ENCODE results near the gene CORIN. TPM values are rescaled to one million over a fixed set of nuclear protein-coding genes. Genes with fewer than 3 reads are reported as not detected.
"Not testable (repeated sequence)": the region's sequence is repeated elsewhere in the genome, so short reads cannot be mapped to it uniquely, and the experiment has no call there.

The CORIN gene
- total and polyA plus RNA-seq, 7 experiments from 2014 or later = 0.07 to 0.19 (median 0.08) TPM; not detected in 4

DNA sequence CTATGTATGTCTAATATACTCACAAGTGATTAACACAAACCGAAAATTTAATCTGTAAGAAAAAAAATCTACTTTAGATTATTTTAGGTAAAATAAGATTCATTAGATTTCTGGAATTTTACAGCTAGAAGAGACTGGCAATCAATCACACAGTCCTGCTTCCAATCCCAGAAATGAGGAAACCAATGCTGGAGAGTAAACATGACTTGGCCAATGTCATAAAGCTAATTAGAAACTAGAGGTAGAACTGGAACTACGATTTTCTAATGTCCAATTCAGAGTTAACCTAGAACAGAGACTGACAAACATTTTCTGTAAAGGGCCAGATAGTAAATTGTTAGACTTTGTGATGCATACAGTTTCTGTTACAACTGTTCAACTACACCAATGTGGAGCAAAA lies 123.6 kb downstream of the CORIN start:
- H3K9me3 Mint-ChIP-seq = peaks cover 0 to 4% (median 0%) of the 10 kb centered on the region in 11 donors
- no peak for DNase-seq
- intact Hi-C loops (cut with micrococcal nuclease) = no loop called here
- Histone ChIP-seq H3K9me3 (ENCODE audit: control insufficient read depth in 2 of 3, low read length in 3 of 3) (no peaks in the 10 kb centered on the region), H3K4me1 (ENCODE audit: control insufficient read depth in 2 of 2, insufficient read depth in 2 of 2, low read length in 2 of 2) (no peaks in the 10 kb centered on the region), H3K27ac (ENCODE audit: low read depth, low read length) (no peak overlapping the region), H3K36me3 (ENCODE audit: control insufficient read depth in 2 of 3, insufficient read depth in 3 of 3, low read length in 3 of 3) (no peaks in the 10 kb centered on the region), H3K27me3 (ENCODE audit: control insufficient read depth in 2 of 2, insufficient read depth in 2 of 2, low read length in 2 of 2) (peaks cover 0 to 4% of the 10 kb centered on the region in 2 donors), H3K4me3 (ENCODE audit: low read length) (no peak overlapping the region)
- H3K4me3 Mint-ChIP-seq = no peak overlapping the region
- ATAC-seq = no peak
- ChIA-PET POLR2A (no interaction called here), CTCF (no interaction called here)
- H3K27ac Mint-ChIP-seq = no peak overlapping the region
- H3K4me1 Mint-ChIP-seq = no peaks in the 10 kb centered on the region
- H3K36me3 Mint-ChIP-seq = no peaks in the 10 kb centered on the region
- peaks cover 28 to 63% (median 46%) of the 10 kb centered on the region in 5 donors for H3K27me3 Mint-ChIP-seq

GRCh38 chr4:47713129-47713834 lies 124.6 kb downstream of the CORIN start:
- no peaks in the 10 kb centered on the region for H3K36me3 Mint-ChIP-seq
- DNase-seq = no peak
- no peaks in the 10 kb centered on the region for H3K4me1 ChIP-seq (ENCODE audit: control insufficient read depth in 2 of 2, insufficient read depth in 2 of 2, low read length in 2 of 2)
- CTCF ChIA-PET = no interaction called here
- no peaks in the 10 kb centered on the region for H3K36me3 ChIP-seq (ENCODE audit: control insufficient read depth in 2 of 3, insufficient read depth in 3 of 3, low read length in 3 of 3)
- no peak for ATAC-seq
- H3K27me3 ChIP-seq (ENCODE audit: control insufficient read depth in 2 of 2, insufficient read depth in 2 of 2, low read length in 2 of 2) = peaks cover 0 to 4% of the 10 kb centered on the region in 2 donors
- peaks cover 20 to 58% (median 44%) of the 10 kb centered on the region in 5 donors for H3K27me3 Mint-ChIP-seq
- intact Hi-C loops (cut with micrococcal nuclease) = no loop called here
- POLR2A ChIA-PET = no interaction called here
- no peak overlapping the region for H3K4me3 ChIP-seq (ENCODE audit: low read length)
- H3K9me3 ChIP-seq (ENCODE audit: control insufficient read depth in 2 of 3, low read length in 3 of 3) = no peaks in the 10 kb centered on the region
- H3K4me3 Mint-ChIP-seq = no peak overlapping the region
- H3K27ac ChIP-seq (ENCODE audit: low read depth, low read length) = no peak overlapping the region
- no peaks in the 10 kb centered on the region for H3K4me1 Mint-ChIP-seq
- no peak overlapping the region for H3K27ac Mint-ChIP-seq
- H3K9me3 Mint-ChIP-seq = peaks cover 0 to 4% (median 0%) of the 10 kb centered on the region in 11 donors

DNA sequence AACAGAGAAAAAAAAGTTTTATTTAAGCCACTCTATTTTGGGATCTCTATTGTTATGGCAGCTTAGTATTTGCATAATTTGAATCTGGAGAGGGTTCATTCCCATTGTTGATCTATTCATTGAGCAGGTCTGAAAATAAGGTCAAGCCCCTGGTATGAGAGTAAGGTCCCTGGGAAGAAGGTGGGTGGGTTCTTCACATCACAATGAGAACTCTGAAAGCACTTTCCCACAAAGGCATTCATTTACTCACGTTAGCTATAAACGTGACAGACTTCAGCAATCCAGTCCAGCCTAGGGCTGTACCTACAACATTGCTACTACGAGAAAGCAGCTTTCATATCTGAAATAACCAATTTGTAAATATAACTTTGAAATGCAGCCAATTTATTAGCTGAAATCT lies 126.2 kb downstream of the CORIN start:
- no peak for DNase-seq
- Mint-ChIP-seq H3K9me3 (peaks cover 0 to 3% (median 0%) of the 10 kb centered on the region in 11 donors), H3K4me1 (no peaks in the 10 kb centered on the region), H3K27me3 (peaks cover 20 to 47% (median 37%) of the 10 kb centered on the region in 5 donors), H3K27ac (no peak overlapping the region), H3K4me3 (no peak overlapping the region), H3K36me3 (no peaks in the 10 kb centered on the region)
- ATAC-seq = no peak
- ChIA-PET POLR2A (no interaction called here), CTCF (no interaction called here)
- H3K9me3 ChIP-seq (ENCODE audit: control insufficient read depth in 2 of 3, low read length in 3 of 3) = no peaks in the 10 kb centered on the region
- H3K4me1 ChIP-seq (ENCODE audit: control insufficient read depth in 2 of 2, insufficient read depth in 2 of 2, low read length in 2 of 2) = no peaks in the 10 kb centered on the region
- H3K4me3 ChIP-seq (ENCODE audit: low read length) = no peak overlapping the region
- intact Hi-C loops (cut with micrococcal nuclease) = no loop called here
- H3K27ac ChIP-seq (ENCODE audit: low read depth, low read length) = no peak overlapping the region
- H3K36me3 ChIP-seq (ENCODE audit: control insufficient read depth in 2 of 3, insufficient read depth in 3 of 3, low read length in 3 of 3) = no peaks in the 10 kb centered on the region
- H3K27me3 ChIP-seq (ENCODE audit: control insufficient read depth in 2 of 2, insufficient read depth in 2 of 2, low read length in 2 of 2) = peaks cover 0 to 4% of the 10 kb centered on the region in 2 donors

- H3K4me3 Mint-ChIP-seq = no peak overlapping the region
- DNase-seq (no peak), ATAC-seq (no peak)
- H3K27me3 Mint-ChIP-seq = peaks cover 20 to 47% (median 41%) of the 10 kb centered on the region in 5 donors
- no peaks in the 10 kb centered on the region for H3K36me3 Mint-ChIP-seq
- ChIA-PET POLR2A (no interaction called here), CTCF (no interaction called here)
- no peaks in the 10 kb centered on the region for H3K9me3 ChIP-seq (ENCODE audit: control insufficient read depth in 2 of 3, low read length in 3 of 3)
- intact Hi-C loops (cut with micrococcal nuclease) = no loop called here
- H3K4me1 Mint-ChIP-seq = no peaks in the 10 kb centered on the region
- no peak overlapping the region for H3K27ac ChIP-seq (ENCODE audit: low read depth, low read length)
- H3K36me3 ChIP-seq (ENCODE audit: control insufficient read depth in 2 of 3, insufficient read depth in 3 of 3, low read length in 3 of 3) = no peaks in the 10 kb centered on the region
- no peak overlapping the region for H3K27ac Mint-ChIP-seq
- no peak overlapping the region for H3K4me3 ChIP-seq (ENCODE audit: low read length)
- peaks cover 0 to 3% (median 0%) of the 10 kb centered on the region in 11 donors for H3K9me3 Mint-ChIP-seq
- peaks cover 0 to 4% of the 10 kb centered on the region in 2 donors for H3K27me3 ChIP-seq (ENCODE audit: control insufficient read depth in 2 of 2, insufficient read depth in 2 of 2, low read length in 2 of 2)
- H3K4me1 ChIP-seq (ENCODE audit: control insufficient read depth in 2 of 2, insufficient read depth in 2 of 2, low read length in 2 of 2) = no peaks in the 10 kb centered on the region
These were observed 126.7 kb downstream of the CORIN start for GRCh38 chr4:47711183-47711582.

DNA sequence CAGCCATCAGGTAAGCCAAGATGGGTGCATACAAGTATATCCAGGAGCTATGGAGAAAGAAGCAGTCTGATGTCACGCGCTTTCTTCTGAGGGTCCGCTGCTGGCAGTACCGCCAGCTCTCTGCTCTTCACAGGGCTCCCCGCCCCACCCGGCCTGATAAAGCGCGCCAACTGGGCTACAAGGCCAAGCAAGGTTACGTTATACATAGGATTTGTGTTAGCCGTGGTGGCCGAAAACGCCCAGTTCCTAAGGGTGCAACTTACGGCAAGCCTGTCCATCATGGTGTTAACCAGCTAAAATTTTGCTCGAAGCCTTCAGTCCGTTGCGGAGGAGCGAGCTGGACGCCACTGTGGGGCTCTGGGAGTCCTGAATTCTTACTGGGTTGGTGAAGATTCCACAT lies 131.5 kb downstream of the CORIN start:
- H3K4me1 ChIP-seq (ENCODE audit: control insufficient read depth in 2 of 2, insufficient read depth in 2 of 2, low read length in 2 of 2); ATAC-seq; H3K9me3 Mint-ChIP-seq; H3K9me3 ChIP-seq (ENCODE audit: control insufficient read depth in 2 of 3, low read length in 3 of 3); H3K36me3 ChIP-seq (ENCODE audit: control insufficient read depth in 2 of 3, insufficient read depth in 3 of 3, low read length in 3 of 3); H3K27ac ChIP-seq (ENCODE audit: low read depth, low read length); H3K27me3 ChIP-seq (ENCODE audit: control insufficient read depth in 2 of 2, insufficient read depth in 2 of 2, low read length in 2 of 2); POLR2A ChIA-PET; H3K4me1 Mint-ChIP-seq; H3K4me3 ChIP-seq (ENCODE audit: low read length); intact Hi-C loops (cut with micrococcal nuclease); H3K4me3 Mint-ChIP-seq; H3K27ac Mint-ChIP-seq; H3K36me3 Mint-ChIP-seq; DNase-seq: not testable (repeated sequence)
- peaks cover 21 to 47% (median 30%) of the 10 kb centered on the region in 5 donors for H3K27me3 Mint-ChIP-seq
- CTCF ChIA-PET = interaction anchor here (0.7 kb wide), 1 partner anchor 226 kb away, joined by 3 read pairs; no protein-coding TSS in a partner anchor

GRCh38 chr4:47705326-47705981 lies 132.4 kb downstream of the CORIN start:
- no peak for DNase-seq
- intact Hi-C loops (cut with micrococcal nuclease) = loop anchor here (1.0 to 2.0 kb wide), 3 partner anchors 134 to 228 kb away; no protein-coding TSS in a partner anchor
- peaks cover 0 to 2% (median 0%) of the 10 kb centered on the region in 7 donors for H3K4me1 Mint-ChIP-seq

More at GRCh38 chr4:47705326-47705981, 132.4 kb downstream of the CORIN start:
- ATAC-seq = no peak
- CTCF ChIA-PET = interaction anchor here (0.7 kb wide), 1 partner anchor 228 kb away, joined by 3 read pairs; no protein-coding TSS in a partner anchor
- no peak overlapping the region for H3K4me3 ChIP-seq (ENCODE audit: low read length)
- H3K36me3 ChIP-seq (ENCODE audit: control insufficient read depth in 2 of 3, insufficient read depth in 3 of 3, low read length in 3 of 3) = no peaks in the 10 kb centered on the region
- peaks cover 0 to 3% of the 10 kb centered on the region in 2 donors for H3K27me3 ChIP-seq (ENCODE audit: control insufficient read depth in 2 of 2, insufficient read depth in 2 of 2, low read length in 2 of 2)
- Mint-ChIP-seq H3K27ac (no peak overlapping the region), H3K36me3 (no peaks in the 10 kb centered on the region), H3K9me3 (peaks cover 0 to 2% (median 0%) of the 10 kb centered on the region in 11 donors), H3K27me3 (peaks cover 12 to 46% (median 32%) of the 10 kb centered on the region in 5 donors), H3K4me3 (no peak overlapping the region)
- no peaks in the 10 kb centered on the region for H3K4me1 ChIP-seq (ENCODE audit: control insufficient read depth in 2 of 2, insufficient read depth in 2 of 2, low read length in 2 of 2)
- no peak overlapping the region for H3K27ac ChIP-seq (ENCODE audit: low read depth, low read length)
- POLR2A ChIA-PET = no interaction called here
- no peaks in the 10 kb centered on the region for H3K9me3 ChIP-seq (ENCODE audit: control insufficient read depth in 2 of 3, low read length in 3 of 3)

Data from naive thymus-derived CD4-positive, alpha-beta T cell (primary cell).